MM.1S (cell line): ENCODE results near the gene ZNF521.

ENCODE experiments used
- DNase-seq: peaks from one replicate; pipeline ENCODE4 v3.0.0-alpha.2; 2015
- H2AFZ ChIP-seq: fragments of 300-600 bp; sonication (generic); 2 replicates; pipeline ENCODE4 v1.6.0; 2016; ENCODE audit warnings: antibody characterized with exemption, low read length
- H3F3A ChIP-seq: fragments of 300-600 bp; sonication (generic); 2 replicates; pipeline ENCODE4 v1.6.1; 2016; ENCODE audit warnings: mild to moderate bottlenecking, antibody characterized with exemption, low read length, moderate library complexity, mixed read lengths; ENCODE audit not compliant: insufficient read depth
- H3K27ac ChIP-seq: fragments of 300-600 bp; sonication (generic); 2 replicates; pipeline ENCODE4 v1.5.1; 2016; ENCODE audit warnings: mild to moderate bottlenecking, low read length
- H3K27me3 ChIP-seq: fragments of 300-600 bp; sonication (generic); replicated peaks from 2 replicates; pipeline ENCODE4 v1.6.0; 2016; ENCODE audit warnings: low read length; ENCODE audit not compliant: insufficient read depth
- H3K36me3 ChIP-seq: fragments of 300-600 bp; sonication (generic); replicated peaks from 2 replicates; pipeline ENCODE4 v1.6.1; 2016; ENCODE audit warnings: mild to moderate bottlenecking, low read length, mixed read lengths; ENCODE audit not compliant: insufficient read depth
- H3K4me1 ChIP-seq: fragments of 300-600 bp; sonication (generic); 2 replicates; pipeline ENCODE4 v1.6.1; 2016; ENCODE audit warnings: low read length, mixed read lengths
- H3K4me2 ChIP-seq: fragments of 300-600 bp; sonication (generic); 2 replicates; pipeline ENCODE4 v1.6.0; 2016; ENCODE audit warnings: low read depth, low read length
- H3K4me3 ChIP-seq: fragments of 300-600 bp; sonication (generic); 2 replicates; pipeline ENCODE4 v1.5.1; 2016; ENCODE audit warnings: low read length, mixed read lengths
- H3K79me2 ChIP-seq: fragments of 300-600 bp; sonication (generic); 2 replicates; pipeline ENCODE4 v1.6.1; 2016; ENCODE audit warnings: mixed run types, low read length, mixed read lengths
- H3K9ac ChIP-seq: fragments of 300-600 bp; sonication (generic); 2 replicates; pipeline ENCODE4 v1.6.1; 2016; ENCODE audit warnings: low read length, mixed read lengths
- H3K9me2 ChIP-seq: fragments of 300-600 bp; sonication (generic); replicated peaks from 2 replicates; pipeline ENCODE4 v1.6.1; 2016; ENCODE audit warnings: mild to moderate bottlenecking, low read length, mixed read lengths; ENCODE audit not compliant: insufficient read depth
- H3K9me3 ChIP-seq: fragments of 300-600 bp; sonication (generic); replicated peaks from 2 replicates; pipeline ENCODE4 v1.6.1; 2016; ENCODE audit warnings: mild to moderate bottlenecking, low read length, mixed read lengths; ENCODE audit not compliant: insufficient read depth
- H4K20me1 ChIP-seq: fragments of 300-600 bp; sonication (generic); 2 replicates; pipeline ENCODE4 v1.6.1; 2016; ENCODE audit warnings: mild to moderate bottlenecking, low read length, moderate library complexity, mixed read lengths; ENCODE audit not compliant: insufficient read depth
- EZH2 ChIP-seq: fragments of 300-600 bp; sonication (generic); optimal IDR thresholded peaks from 2 replicates; pipeline ENCODE3; 2017; ENCODE audit warnings: low read depth, mild to moderate bottlenecking, antibody characterized with exemption, low read length, mixed read lengths
- EZH2phosphoT487 ChIP-seq: fragments of 300-600 bp; sonication (generic); IDR thresholded peaks from 2 replicates; pipeline ENCODE4 v1.6.1; 2018; ENCODE audit warnings: antibody characterized with exemption, low read length
- TF ChIP-seq, protein P1 (sequence below): fragments of 300-600 bp; sonication (generic); IDR thresholded peaks from 2 replicates; pipeline ENCODE4 v1.5.1; 2016; ENCODE audit warnings: antibody characterized with exemption, low read length, mixed read lengths

Gene ZNF521

DNA sequence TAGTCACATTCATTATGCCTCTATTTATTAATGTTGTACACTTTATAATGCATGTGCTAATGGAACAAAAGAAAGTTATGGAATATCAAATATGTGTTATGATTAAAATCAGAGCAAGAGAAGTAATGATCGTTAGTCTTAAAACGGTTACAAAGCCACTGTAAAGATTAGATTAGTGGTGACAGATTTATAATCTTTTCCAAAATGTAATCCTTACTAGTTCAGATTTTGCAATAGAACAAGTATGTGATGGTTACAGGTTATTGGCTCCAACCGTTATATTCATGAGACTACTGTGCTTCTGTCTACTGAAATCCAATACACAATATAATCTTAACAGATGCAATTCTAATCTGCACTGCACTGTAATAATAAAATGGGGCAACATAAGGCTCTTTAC is 180.6 kb downstream of the ZNF521 start:
- no peak for DNase-seq
- Histone ChIP-seq H3K27me3 (no peaks in the 10 kb centered on the region), H3K9me3 (no peaks in the 10 kb centered on the region), H3K27ac (no peak overlapping the region), H3K4me3 (no peak overlapping the region), H2AFZ (no peak overlapping the region), H3K9me2 (no peaks in the 10 kb centered on the region), H3K36me3 (no peaks in the 10 kb centered on the region), H3K9ac (no peak overlapping the region), H4K20me1 (no peaks in the 10 kb centered on the region), H3K79me2 (no peaks in the 10 kb centered on the region), H3K4me2 (no peak overlapping the region), H3K4me1 (no peaks in the 10 kb centered on the region), H3F3A (no peaks in the 10 kb centered on the region)
- TF ChIP-seq EZH2 (no peak), EZH2phosphoT487 (no peak)
- TF ChIP-seq, protein P1, sequence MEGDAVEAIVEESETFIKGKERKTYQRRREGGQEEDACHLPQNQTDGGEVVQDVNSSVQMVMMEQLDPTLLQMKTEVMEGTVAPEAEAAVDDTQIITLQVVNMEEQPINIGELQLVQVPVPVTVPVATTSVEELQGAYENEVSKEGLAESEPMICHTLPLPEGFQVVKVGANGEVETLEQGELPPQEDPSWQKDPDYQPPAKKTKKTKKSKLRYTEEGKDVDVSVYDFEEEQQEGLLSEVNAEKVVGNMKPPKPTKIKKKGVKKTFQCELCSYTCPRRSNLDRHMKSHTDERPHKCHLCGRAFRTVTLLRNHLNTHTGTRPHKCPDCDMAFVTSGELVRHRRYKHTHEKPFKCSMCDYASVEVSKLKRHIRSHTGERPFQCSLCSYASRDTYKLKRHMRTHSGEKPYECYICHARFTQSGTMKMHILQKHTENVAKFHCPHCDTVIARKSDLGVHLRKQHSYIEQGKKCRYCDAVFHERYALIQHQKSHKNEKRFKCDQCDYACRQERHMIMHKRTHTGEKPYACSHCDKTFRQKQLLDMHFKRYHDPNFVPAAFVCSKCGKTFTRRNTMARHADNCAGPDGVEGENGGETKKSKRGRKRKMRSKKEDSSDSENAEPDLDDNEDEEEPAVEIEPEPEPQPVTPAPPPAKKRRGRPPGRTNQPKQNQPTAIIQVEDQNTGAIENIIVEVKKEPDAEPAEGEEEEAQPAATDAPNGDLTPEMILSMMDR: no peak

DNA sequence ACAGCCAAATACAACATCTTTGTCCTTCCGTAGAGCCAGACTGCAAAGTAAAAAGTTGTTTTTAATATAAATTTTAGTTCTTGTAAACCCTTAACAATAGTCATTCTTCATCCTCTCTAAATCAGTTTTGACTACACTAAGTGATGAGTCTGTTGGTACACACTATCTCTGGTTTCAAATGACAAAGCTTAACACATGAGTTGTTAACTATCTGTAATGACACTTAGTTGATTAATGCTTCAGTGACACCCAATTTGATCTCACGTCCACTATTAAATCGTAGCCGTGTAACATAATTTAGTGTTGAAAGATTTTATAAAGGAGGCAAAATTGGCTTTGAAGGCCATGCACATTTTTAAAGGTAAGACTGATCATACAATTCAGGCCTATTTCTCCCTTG is 181.6 kb downstream of the ZNF521 start:
- no peak for TF ChIP-seq EZH2

DNA sequence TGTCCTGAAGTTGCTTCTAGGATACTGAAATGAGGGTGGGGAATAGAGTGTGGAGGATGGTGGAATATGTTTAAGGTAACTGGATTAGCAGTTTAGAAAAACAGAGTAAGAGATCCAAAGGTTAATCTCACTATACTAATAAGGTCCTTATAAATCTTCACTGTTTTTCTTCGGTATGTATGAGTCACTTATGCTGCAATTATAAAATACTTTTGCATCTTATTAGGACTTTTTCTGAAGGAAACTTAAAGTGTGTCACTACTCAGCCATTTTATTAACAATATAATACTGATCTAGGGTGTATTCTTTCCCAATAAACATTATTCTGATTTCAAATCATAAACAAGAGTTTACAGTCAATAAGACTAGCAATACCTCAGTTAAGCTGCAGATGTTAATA is 182.3 kb downstream of the ZNF521 start:
- Histone ChIP-seq H3K27ac (no peak overlapping the region), H3K79me2 (no peaks in the 10 kb centered on the region), H3K9ac (no peak overlapping the region), H4K20me1 (no peaks in the 10 kb centered on the region), H3K4me3 (no peak overlapping the region), H3K27me3 (no peaks in the 10 kb centered on the region), H3F3A (peaks cover 7% of the 10 kb centered on the region), H2AFZ (no peak overlapping the region), H3K36me3 (no peaks in the 10 kb centered on the region), H3K4me2 (no peak overlapping the region), H3K9me2 (no peaks in the 10 kb centered on the region), H3K9me3 (no peaks in the 10 kb centered on the region), H3K4me1 (peaks cover 9% of the 10 kb centered on the region)
- TF ChIP-seq EZH2phosphoT487 (no peak), EZH2 (no peak)
- TF ChIP-seq, protein P1: no peak
- DNase-seq: no peak

More for the DNA sequence above, 181.6 kb downstream of the ZNF521 start:
- no peaks in the 10 kb centered on the region for H3K27me3 ChIP-seq
- no peak overlapping the region for H3K4me2 ChIP-seq
- no peak overlapping the region for H3K9ac ChIP-seq
- DNase-seq: no peak
- H3F3A ChIP-seq: 0 out of 2 replicates have a peak, but pooled peaks cover 5% of the 10 kb centered on the region
- no peaks in the 10 kb centered on the region for H4K20me1 ChIP-seq
- no peak overlapping the region for H3K4me3 ChIP-seq
- peaks cover 5% of the 10 kb centered on the region for H3K4me1 ChIP-seq
- H3K9me3 ChIP-seq: no peaks in the 10 kb centered on the region
- no peak overlapping the region for H3K27ac ChIP-seq
- no peaks in the 10 kb centered on the region for H3K36me3 ChIP-seq
- H3K79me2 ChIP-seq: no peaks in the 10 kb centered on the region
- H2AFZ ChIP-seq: no peak overlapping the region
- no peaks in the 10 kb centered on the region for H3K9me2 ChIP-seq

DNA sequence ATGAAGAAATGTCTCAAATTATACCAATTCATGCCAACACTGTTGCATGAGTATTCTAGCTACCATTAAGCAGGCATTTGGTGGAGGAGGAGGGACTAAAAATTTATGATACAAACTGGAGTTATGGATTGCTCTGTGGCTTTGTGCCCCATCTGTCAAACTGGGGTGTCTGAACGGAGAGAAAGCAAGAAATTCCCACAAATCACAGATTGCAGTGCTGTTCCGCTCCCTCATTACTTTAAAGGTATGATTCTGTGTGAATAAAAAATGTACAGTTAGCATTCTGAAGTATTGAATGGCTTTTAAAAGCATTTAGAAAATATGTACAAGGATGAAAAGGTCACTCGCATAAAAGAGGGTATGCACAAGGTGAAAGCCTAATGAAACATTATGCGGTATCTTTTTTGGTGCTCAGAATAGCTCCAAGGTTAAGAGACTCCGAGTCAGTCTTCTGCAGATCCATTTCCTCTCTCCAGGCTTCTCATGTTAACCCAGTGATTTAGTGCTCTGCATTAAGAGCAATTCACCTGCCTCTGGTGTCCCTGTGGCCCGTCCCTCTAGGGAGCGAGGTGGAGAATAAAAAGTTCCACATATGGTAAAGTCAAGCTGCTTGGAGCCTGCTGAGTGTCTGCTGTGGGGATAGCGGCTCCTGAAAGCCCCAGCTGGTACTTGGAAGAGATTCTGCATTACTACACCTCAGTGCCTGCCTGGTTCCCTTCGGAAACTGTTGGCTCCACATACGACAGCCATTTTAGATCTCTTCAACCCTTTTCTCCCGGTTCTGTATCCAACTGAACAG is 184.2 kb downstream of the ZNF521 start:
- TF ChIP-seq, protein P1: no peak
- TF ChIP-seq EZH2phosphoT487: no peak
- TF ChIP-seq EZH2: no peak
- no peaks in the 10 kb centered on the region for H3K9me2 ChIP-seq
- H3K27ac ChIP-seq: no peak overlapping the region
- no peak overlapping the region for H3K4me3 ChIP-seq
- H3K9me3 ChIP-seq: no peaks in the 10 kb centered on the region
- no peaks in the 10 kb centered on the region for H3K27me3 ChIP-seq
- no peaks in the 10 kb centered on the region for H3K79me2 ChIP-seq
- no peak overlapping the region for H2AFZ ChIP-seq
- H3K9ac ChIP-seq: no peak overlapping the region
- no peak overlapping the region for H3K4me2 ChIP-seq
- no peaks in the 10 kb centered on the region for H4K20me1 ChIP-seq
- no peaks in the 10 kb centered on the region for H3K36me3 ChIP-seq
- no peak for DNase-seq
- peaks cover 12% of the 10 kb centered on the region for H3F3A ChIP-seq
- peaks cover 22% of the 10 kb centered on the region for H3K4me1 ChIP-seq
